Measurements from ENCODE around the gene ARFGAP3.

ARFGAP3 gene

DNA sequence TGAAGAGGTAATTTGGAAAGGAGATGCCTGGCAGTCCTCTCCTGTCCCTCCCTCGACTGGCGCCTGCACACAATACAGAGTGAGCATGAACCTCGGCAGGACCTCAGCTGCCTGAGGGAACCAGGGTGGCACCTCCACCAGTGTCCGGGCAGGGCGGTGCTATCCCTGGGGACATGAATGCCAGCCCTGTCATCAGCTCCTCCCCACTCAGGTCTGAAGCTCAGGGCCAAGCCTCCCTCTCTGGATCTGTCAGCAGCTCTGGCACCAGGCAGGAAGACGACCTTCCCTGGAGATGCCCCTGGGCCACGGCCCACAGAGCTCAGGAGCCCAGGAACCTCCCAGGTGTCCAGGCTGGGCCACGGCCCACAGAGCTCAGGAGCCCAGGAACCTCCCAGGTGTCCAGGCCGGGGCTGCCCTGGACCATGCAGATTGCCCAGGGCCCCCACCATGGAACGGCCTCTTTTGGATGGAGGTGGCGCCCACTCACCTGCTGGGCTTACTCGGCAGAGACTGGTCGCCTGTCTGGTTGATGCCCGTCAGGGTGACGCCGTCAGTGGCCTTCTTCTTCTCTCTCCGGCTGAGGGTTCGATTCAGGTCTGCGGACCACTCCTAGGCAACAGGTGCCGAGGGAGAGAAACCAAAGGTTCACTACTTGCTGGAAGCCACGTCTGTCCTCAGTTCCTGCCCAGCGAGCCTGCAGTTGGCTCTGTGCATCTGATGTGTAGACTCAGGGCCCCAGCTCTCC lies 21.7 kb upstream of the ARFGAP3 start:
- no peak for TF ChIP-seq ZNF274 (IDR thresholded peaks at IDR 0.05; ENCODE audit: low read depth, low read length)
- no peak overlapping the region for H3K4me3 ChIP-seq (ENCODE audit: low read length)

DNA sequence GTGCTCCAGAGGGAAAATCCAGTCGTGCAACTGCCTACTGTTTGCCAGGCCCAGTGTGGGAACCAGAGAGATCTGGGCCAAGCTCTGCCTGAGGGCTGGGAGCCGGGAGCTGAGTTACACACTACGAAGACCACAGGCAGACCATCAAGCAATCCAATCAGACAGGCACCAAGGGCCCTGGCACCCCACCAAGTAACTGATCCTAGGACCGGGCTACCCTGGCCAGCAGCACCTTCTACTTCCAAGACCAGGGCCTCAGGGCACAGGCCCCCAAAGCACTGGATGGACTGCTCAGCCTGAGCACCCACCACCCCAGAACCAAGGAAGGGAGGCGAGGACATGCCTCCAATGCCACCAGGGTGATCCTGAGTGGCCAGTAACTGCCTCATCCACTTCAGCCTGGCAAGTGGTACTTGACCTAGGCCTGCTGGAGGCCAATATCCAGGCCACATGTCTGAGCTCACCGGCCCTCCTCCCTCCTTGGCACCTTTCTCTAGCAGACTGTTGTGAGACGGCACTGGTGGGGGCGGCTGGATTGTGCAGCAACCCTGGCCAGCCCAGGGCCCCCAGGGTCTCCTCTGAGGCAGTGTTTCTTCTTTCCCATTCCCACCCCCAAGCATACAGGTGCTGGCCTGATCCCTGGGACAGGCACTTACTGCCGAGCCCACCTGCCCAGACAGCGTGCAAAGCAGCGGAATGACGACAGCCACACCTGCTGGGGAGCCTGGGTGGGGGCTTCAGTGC lies 20.7 kb upstream of the ARFGAP3 start:
- H3K4me3 ChIP-seq (ENCODE audit: low read length): no peak overlapping the region
- no peak for TF ChIP-seq ZNF274 (IDR thresholded peaks at IDR 0.05; ENCODE audit: low read depth, low read length)

- no peak for TF ChIP-seq ZNF274 (IDR thresholded peaks at IDR 0.05; ENCODE audit: low read depth, low read length)
- no peak overlapping the region for H3K4me3 ChIP-seq (ENCODE audit: low read length)
These were observed 20.1 kb upstream of the ARFGAP3 start for GRCh38 chr22:42877158-42877557.

DNA sequence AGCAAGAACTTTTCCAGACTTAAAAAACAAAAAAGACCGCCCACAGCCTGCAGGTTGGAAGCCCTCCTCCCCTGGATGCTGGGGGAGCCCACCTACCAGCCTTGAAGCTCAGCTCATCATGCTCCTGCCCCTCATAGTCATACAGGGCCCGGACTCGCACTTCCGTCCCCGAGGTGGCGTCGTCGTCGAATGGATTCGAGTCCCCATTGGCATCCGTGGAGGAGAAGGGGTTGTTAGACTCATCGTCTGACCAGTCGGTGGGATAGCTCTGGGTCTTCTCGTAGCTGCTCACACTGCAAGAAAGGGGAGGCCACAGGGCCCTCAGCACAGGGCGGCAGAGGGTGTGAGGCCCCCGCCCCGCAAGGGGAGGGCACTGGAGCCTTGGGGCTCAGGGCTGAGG lies 19.0 kb upstream of the ARFGAP3 start:
- H3K4me3 ChIP-seq (ENCODE audit: low read length): no peak overlapping the region
- no peak for TF ChIP-seq ZNF274 (IDR thresholded peaks at IDR 0.05; ENCODE audit: low read depth, low read length)

- no peak overlapping the region for H3K4me3 ChIP-seq (ENCODE audit: low read length)
- TF ChIP-seq ZNF274 (IDR thresholded peaks at IDR 0.05; ENCODE audit: low read depth, low read length): no peak
These were observed 16.9 kb upstream of the ARFGAP3 start for GRCh38 chr22:42874010-42874409.

- no peak for TF ChIP-seq ZNF274 (IDR thresholded peaks at IDR 0.05; ENCODE audit: low read depth, low read length)
- no peak overlapping the region for H3K4me3 ChIP-seq (ENCODE audit: low read length)
These were observed 16.3 kb upstream of the ARFGAP3 start for GRCh38 chr22:42873356-42873755.

DNA sequence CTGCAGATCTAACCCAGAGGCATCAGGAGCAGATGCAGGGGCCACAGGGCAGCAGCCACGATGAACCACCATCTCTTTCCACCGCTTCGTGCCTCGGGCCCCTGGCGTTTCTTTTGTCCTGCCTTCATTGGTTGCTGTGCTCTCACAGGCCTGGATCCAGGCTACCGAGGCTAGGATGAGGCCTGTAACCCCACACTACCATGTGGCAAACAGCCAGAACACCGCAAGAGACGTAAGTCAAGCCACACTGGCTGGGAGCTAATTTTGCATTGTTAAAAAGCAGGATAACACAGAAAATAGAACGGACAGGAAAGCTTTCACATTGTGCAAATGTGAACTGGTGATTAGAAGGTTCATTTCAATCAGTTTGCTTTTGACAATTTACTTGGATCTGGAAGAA lies 15.7 kb upstream of the ARFGAP3 start:
- TF ChIP-seq ZNF274 (IDR thresholded peaks at IDR 0.05; ENCODE audit: low read depth, low read length): no peak
- H3K4me3 ChIP-seq (ENCODE audit: low read length): no peak overlapping the region

GRCh38 chr22:42871146-42872050 lies 14.3 kb upstream of the ARFGAP3 start:
- no peak for TF ChIP-seq ZNF274 (IDR thresholded peaks at IDR 0.05; ENCODE audit: low read depth, low read length)

DNA sequence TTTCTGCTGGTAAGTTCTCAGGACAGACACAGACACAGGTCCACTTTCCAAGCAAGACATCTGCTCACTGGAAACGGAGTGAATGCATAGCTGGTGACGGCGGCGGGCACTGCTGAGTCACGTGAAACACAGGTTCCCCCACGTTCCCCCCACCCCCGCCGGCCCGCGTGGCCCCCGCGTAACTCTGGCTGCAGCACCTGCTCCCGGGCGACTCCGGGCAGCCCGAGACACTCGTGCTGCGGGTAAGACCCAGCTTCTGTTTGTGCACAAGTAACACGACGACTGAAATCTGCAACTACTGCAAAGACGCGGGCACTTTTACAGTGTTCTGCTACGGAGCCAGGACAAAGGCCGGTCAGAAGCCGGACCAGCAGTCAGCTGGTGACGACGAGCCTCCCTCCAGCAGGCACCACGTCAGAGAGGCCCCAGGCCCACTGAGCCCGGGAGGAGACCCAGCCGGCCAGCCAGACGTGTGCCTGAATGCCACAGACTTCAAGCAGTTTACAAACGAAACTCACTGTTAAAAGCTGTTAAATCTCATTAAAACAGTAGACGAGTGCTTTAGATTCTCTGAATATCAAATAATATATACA lies 12.9 kb upstream of the ARFGAP3 start:
- TF ChIP-seq ZNF274 (IDR thresholded peaks at IDR 0.05; ENCODE audit: low read depth, low read length): no peak
- no peak overlapping the region for H3K4me3 ChIP-seq (ENCODE audit: low read length)

More at GRCh38 chr22:42871146-42872050, 14.3 kb upstream of the ARFGAP3 start:
- H3K4me3 ChIP-seq (ENCODE audit: low read length): no peak overlapping the region

DNA sequence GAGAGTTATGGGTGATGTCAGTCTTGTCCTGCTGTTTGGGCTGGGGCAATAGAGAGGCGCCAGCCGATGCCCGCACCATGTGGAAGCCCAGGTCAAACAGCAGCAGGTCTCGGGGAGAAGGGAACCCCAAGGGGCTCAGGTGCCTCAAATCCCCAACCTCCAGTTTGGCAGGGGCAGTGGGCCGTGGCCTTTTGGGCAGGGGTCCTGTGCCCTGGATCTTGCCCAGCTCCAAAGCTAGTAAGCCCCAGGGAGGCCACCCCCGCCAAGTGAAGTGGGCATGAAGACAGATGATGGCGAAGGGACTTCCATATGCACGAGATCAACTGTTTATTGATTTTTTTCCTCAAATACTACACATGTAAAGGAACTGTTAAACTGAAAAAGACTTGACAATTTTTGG lies 12.4 kb upstream of the ARFGAP3 start:
- no peak overlapping the region for H3K4me3 ChIP-seq (ENCODE audit: low read length)
- TF ChIP-seq ZNF274 (IDR thresholded peaks at IDR 0.05; ENCODE audit: low read depth, low read length): no peak

GRCh38 chr22:42868751-42869251 lies 11.7 kb upstream of the ARFGAP3 start:
- no peak overlapping the region for H3K4me3 ChIP-seq (ENCODE audit: low read length)
- no peak for TF ChIP-seq ZNF274 (IDR thresholded peaks at IDR 0.05; ENCODE audit: low read depth, low read length)

DNA sequence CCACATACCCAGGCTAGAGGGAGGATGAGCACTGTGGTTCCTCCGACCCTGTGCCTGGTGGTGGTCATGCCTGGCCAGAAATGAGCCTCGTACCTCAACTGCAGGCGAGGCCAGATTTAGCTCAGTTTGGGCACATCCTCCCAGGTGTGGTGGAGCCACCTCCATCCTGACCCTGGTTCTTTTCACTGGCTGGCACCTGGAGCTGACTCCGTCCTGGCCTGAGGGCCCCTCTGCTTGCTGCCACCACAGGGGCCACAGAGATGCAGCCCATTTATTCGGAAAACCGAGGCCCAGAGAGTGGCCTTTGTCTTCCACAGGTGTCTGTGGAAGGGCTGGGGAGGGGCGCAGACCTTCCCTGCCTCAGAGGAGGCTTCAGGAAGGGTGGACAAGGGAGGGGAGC lies 9.0 kb upstream of the ARFGAP3 start:
- H3K4me3 ChIP-seq (ENCODE audit: low read length): no peak overlapping the region
- TF ChIP-seq ZNF274 (IDR thresholded peaks at IDR 0.05; ENCODE audit: low read depth, low read length): no peak

- TF ChIP-seq ZNF274 (IDR thresholded peaks at IDR 0.05; ENCODE audit: low read depth, low read length): no peak
- no peak overlapping the region for H3K4me3 ChIP-seq (ENCODE audit: low read length)
These were observed 8.5 kb upstream of the ARFGAP3 start for GRCh38 chr22:42865536-42865935.
